ENCODE measurements around the gene HOXA5.

The HOXA5 gene

DNA sequence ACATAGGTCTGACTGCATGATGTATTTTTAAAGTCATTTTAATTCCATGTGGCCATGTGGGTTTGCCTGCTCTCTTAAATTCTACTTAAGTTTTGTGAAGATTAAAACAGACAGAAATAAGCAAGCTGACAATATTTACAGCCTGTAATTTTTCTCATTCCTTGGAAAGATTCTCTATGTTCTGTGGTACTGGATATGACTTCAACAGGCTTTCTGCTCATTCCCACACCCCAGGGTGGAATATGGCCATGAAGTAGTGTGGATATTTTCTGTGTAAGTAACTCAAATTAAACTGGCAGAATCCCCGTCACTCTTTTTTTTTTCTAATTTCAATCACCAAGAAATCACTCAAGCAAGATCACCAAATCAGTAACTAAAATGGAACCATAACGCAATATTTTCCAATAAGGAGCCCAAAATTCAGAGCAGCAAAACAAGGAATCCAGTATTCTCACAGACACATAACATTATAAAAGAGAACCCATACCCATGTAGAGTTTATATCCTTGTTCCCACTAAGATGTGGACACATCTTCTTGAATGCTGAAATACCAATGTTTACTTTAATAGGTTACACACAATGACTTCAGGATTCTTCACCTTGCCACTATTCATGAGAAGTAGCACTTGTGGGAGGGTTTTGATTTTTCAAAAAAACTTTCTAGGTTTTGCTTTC, 5.7 kb downstream of the HOXA5 start:
- no peak for DNase-seq
- Histone ChIP-seq H3K9me2 (replicated peaks; ENCODE audit: insufficient read depth, low read length) (no peaks in the 10 kb centered on the region), H4K20me1 (ENCODE audit: insufficient read depth, low read length) (no peaks in the 10 kb centered on the region), H3K4me2 (ENCODE audit: low read depth, low read length) (no peak overlapping the region), H3K4me3 (ENCODE audit: low read length) (no peak overlapping the region), H3K79me2 (ENCODE audit: low read length) (no peaks in the 10 kb centered on the region), H3F3A (ENCODE audit: insufficient read depth, low read length) (no peaks in the 10 kb centered on the region), H3K9ac (ENCODE audit: low read length) (no peak overlapping the region), H3K27me3 (replicated peaks; ENCODE audit: insufficient read depth, low read length) (no peaks in the 10 kb centered on the region), H3K4me1 (ENCODE audit: low read length) (no peaks in the 10 kb centered on the region), H2AFZ (ENCODE audit: low read length) (no peak overlapping the region), H3K27ac (ENCODE audit: low read length) (no peak overlapping the region), H3K9me3 (replicated peaks; ENCODE audit: insufficient read depth, low read length) (no peaks in the 10 kb centered on the region), H3K36me3 (replicated peaks; ENCODE audit: insufficient read depth, low read length) (no peaks in the 10 kb centered on the region)
- TF ChIP-seq EZH2phosphoT487 (IDR thresholded peaks at IDR 0.05; ENCODE audit: low read length) (no peak), EZH2 (optimal IDR thresholded peaks at IDR 0.05; ENCODE audit: low read depth, low read length) (no peak)
- TF ChIP-seq, protein P1, sequence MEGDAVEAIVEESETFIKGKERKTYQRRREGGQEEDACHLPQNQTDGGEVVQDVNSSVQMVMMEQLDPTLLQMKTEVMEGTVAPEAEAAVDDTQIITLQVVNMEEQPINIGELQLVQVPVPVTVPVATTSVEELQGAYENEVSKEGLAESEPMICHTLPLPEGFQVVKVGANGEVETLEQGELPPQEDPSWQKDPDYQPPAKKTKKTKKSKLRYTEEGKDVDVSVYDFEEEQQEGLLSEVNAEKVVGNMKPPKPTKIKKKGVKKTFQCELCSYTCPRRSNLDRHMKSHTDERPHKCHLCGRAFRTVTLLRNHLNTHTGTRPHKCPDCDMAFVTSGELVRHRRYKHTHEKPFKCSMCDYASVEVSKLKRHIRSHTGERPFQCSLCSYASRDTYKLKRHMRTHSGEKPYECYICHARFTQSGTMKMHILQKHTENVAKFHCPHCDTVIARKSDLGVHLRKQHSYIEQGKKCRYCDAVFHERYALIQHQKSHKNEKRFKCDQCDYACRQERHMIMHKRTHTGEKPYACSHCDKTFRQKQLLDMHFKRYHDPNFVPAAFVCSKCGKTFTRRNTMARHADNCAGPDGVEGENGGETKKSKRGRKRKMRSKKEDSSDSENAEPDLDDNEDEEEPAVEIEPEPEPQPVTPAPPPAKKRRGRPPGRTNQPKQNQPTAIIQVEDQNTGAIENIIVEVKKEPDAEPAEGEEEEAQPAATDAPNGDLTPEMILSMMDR (IDR thresholded peaks at IDR 0.05; ENCODE audit: low read length), result no peak

DNA sequence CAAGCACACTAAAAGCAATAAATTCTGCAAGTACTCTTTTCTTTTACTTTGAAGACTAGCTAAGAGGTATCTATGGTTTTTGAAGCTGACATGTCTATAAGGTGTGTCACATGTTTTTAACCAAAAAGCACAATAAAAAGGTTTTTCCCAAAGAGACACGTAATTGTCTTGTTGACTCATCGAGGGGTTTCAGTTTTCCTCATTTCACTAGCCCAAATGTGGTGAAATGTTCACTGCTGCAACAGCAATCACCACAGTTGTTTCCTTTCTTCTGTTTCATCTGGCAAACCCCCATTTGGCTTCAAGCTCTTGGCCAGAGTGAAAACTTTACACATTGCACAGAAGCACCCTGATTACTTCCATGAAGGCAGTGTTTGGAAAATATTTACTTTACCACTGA, 9.1 kb downstream of the HOXA5 start:
- peaks cover 3% of the 10 kb centered on the region; the same call in 1 of the 2 replicates for H3K27me3 ChIP-seq (replicated peaks; ENCODE audit: insufficient read depth, low read length)
- H3K36me3 ChIP-seq (replicated peaks; ENCODE audit: insufficient read depth, low read length), result no peaks in the 10 kb centered on the region
- H3K79me2 ChIP-seq (ENCODE audit: low read length), result no peaks in the 10 kb centered on the region

DNA sequence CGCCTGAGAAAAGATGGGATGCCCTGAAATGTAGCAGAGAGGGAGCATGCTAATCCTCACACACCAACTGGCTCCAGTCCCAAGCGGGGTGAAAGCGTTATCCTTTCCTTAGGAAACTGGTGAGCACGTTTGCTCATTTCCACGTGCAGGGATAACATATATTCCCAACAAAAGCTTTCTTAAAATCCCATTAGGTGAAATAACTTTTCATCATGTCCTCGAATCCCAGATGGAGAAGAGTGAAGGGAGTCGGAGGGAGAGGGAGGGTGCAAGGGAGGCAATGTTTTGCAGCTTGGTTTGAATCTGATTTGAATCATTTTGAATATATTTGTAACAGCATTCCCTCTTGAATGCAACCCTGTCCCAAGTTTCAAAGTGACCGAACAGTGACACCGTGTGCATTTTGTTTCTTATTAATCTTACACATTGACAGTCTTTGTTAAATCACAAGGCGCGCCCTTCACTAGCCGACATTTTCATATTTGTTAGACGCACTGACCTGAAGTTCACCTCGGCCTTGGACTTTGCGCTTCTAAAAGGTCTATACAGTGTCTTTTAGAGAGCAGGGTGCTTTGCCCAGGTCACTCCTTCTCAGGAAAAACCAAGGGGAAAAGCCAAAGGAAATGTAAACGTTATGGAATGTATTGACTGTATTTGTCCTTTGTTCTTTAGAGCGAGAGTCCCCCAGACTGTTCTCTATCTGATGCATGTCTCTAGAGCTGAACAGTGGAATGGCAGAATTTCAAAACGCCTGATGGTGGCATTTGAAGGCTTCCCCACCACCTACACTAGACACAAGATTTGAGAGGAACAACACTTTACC, 9.9 kb downstream of the HOXA5 start:
- Histone ChIP-seq H3K27me3 (replicated peaks; ENCODE audit: insufficient read depth, low read length) (peaks cover 3% of the 10 kb centered on the region; the same call in 1 of the 2 replicates), H2AFZ (ENCODE audit: low read length) (no peak overlapping the region), H3K9me3 (replicated peaks; ENCODE audit: insufficient read depth, low read length) (no peaks in the 10 kb centered on the region), H3K4me1 (ENCODE audit: low read length) (no peaks in the 10 kb centered on the region), H4K20me1 (ENCODE audit: insufficient read depth, low read length) (no peaks in the 10 kb centered on the region), H3K4me3 (ENCODE audit: low read length) (no peak overlapping the region), H3K79me2 (ENCODE audit: low read length) (no peaks in the 10 kb centered on the region), H3K36me3 (replicated peaks; ENCODE audit: insufficient read depth, low read length) (no peaks in the 10 kb centered on the region), H3F3A (ENCODE audit: insufficient read depth, low read length) (no peaks in the 10 kb centered on the region), H3K9ac (ENCODE audit: low read length) (no peak overlapping the region), H3K27ac (ENCODE audit: low read length) (no peak overlapping the region), H3K9me2 (replicated peaks; ENCODE audit: insufficient read depth, low read length) (no peaks in the 10 kb centered on the region), H3K4me2 (ENCODE audit: low read depth, low read length) (no peak overlapping the region)
- TF ChIP-seq EZH2 (optimal IDR thresholded peaks at IDR 0.05; ENCODE audit: low read depth, low read length) (no peak), EZH2phosphoT487 (IDR thresholded peaks at IDR 0.05; ENCODE audit: low read length) (no peak)
- TF ChIP-seq, protein P1 (IDR thresholded peaks at IDR 0.05; ENCODE audit: low read length), result no peak
- DNase-seq, result no peak

More for the DNA sequence above, 9.1 kb downstream of the HOXA5 start:
- Histone ChIP-seq H3F3A (ENCODE audit: insufficient read depth, low read length) (no peaks in the 10 kb centered on the region), H3K9me3 (replicated peaks; ENCODE audit: insufficient read depth, low read length) (no peaks in the 10 kb centered on the region), H3K4me2 (ENCODE audit: low read depth, low read length) (no peak overlapping the region), H3K9me2 (replicated peaks; ENCODE audit: insufficient read depth, low read length) (no peaks in the 10 kb centered on the region), H3K4me1 (ENCODE audit: low read length) (no peaks in the 10 kb centered on the region), H3K9ac (ENCODE audit: low read length) (no peak overlapping the region), H2AFZ (ENCODE audit: low read length) (no peak overlapping the region), H3K4me3 (ENCODE audit: low read length) (no peak overlapping the region), H4K20me1 (ENCODE audit: insufficient read depth, low read length) (no peaks in the 10 kb centered on the region), H3K27ac (ENCODE audit: low read length) (no peak overlapping the region)
- no peak for TF ChIP-seq EZH2 (optimal IDR thresholded peaks at IDR 0.05; ENCODE audit: low read depth, low read length)
- no peak for TF ChIP-seq EZH2phosphoT487 (IDR thresholded peaks at IDR 0.05; ENCODE audit: low read length)
- no peak for DNase-seq

All from MM.1S (cell line).